ENCODE results near the gene KLHL17. TPM values are rescaled to one million over a fixed set of nuclear protein-coding genes. Genes with fewer than 3 reads are reported as not detected.

The KLHL17 gene
- total and polyA plus RNA-seq, 9 of the 15 experiments (the other 6 are each of a cell fraction or from before 2014, with no cell fraction given): 0.14 to 84.8 (median 13.0) TPM

DNA sequence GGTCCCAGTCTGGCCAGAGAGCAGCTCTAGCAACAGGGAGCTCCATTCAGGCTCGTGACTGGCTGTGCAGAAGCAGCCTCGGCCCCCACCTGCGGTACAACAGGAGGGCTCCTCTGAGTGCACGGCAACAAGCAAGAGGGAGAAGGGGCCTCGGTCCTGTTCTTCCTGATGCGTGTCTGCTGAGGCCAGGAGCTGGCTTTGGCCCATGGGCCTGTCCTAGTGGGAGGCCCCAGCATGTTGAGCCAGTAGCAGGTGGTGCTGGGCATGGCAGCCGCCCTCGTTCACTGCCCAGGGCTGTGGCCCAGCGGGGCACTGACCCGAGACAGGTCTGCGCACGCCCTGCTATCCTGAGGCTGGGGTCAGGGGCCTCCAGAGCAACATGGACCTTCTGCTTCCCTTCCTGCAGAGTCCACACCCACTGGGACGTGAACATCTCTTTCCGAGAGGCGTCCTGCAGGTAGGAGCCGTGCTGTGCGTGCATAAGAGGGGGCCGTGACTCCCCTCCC, 29.7 kb upstream of the KLHL17 start:
- intact Hi-C loops (cut with micrococcal nuclease) (no loop called here), in situ Hi-C loops (cut with MboI) (no loop called here)
- 8% methylated on average over 15 of the region's 18 CpGs for WGBS (ENCODE audit: insufficient coverage, low coverage, missing lambda C conversion rate)
- TF ChIP-seq UBTF (IDR thresholded peaks at IDR 0.05; ENCODE audit: borderline replicate concordance in 1 of 2, low read depth in 2 of 2, low read length in 2 of 2): 0 out of 4 replicates have a peak, but pooled peaks of 1 of the 2 experiments have one; percentile 24
- TF ChIP-seq MAZ (CRISPR knock-in tag; conservative IDR thresholded peaks at IDR 0.05 in 1 of 2, IDR thresholded peaks at IDR 0.05 in 1 of 2): no peak
- FAIRE-seq: no peak
- ATAC-seq: peak; percentile 18
- H4K20me1 ChIP-seq (replicated peaks; ENCODE audit: control insufficient read depth, insufficient read depth, low read length): peaks cover 39% of the 10 kb centered on the region
- peaks cover 43 to 80% of the 10 kb centered on the region in 2 experiments; a peak in 4 of 5 replicates for H3K27me3 ChIP-seq (ENCODE audit: control insufficient read depth in 2 of 2, insufficient read depth in 2 of 2, low read length in 2 of 2)
- H2AFZ ChIP-seq (ENCODE audit: low read depth, low read length): no peak overlapping the region
- peak overlapping the region in 1 of 2 experiments; percentile 31; a peak in 1 of 4 replicates for H3K9ac ChIP-seq (ENCODE audit: insufficient read depth in 1 of 2, low read depth in 2 of 2, low read length in 2 of 2)
- BruUV-seq (replicated peaks): no TSS peak
- H3K4me3 ChIP-seq: no peak overlapping the region
- CTCF ChIA-PET (ENCODE audit: low intra/inter-chr PET ratio): no interaction called here
- no peaks in the 10 kb centered on the region for H3K9me3 ChIP-seq (replicated peaks; ENCODE audit: control insufficient read depth, insufficient read depth, low read depth, low read length)
- DNase-seq (ENCODE audit: extremely low read depth in 1 of 4, low spot score in 3 of 4): no peak
- H3K36me3 ChIP-seq (ENCODE audit: control insufficient read depth, insufficient read depth, low read length): no peaks in the 10 kb centered on the region
- no peak overlapping the region for H3K4me2 ChIP-seq (ENCODE audit: insufficient read depth, low read length)
- no peaks in the 10 kb centered on the region for H3K9me1 ChIP-seq (ENCODE audit: control insufficient read depth, insufficient read depth, low read length)
- H3K79me2 ChIP-seq (ENCODE audit: control insufficient read depth, insufficient read depth, low read length): no peaks in the 10 kb centered on the region
- POLR2A ChIA-PET: interaction anchor here (0.8 to 3.1 kb wide), 3 partner anchors 8 to 11 kb away, joined by 3 to 11 read pairs (median 4); no protein-coding TSS in a partner anchor
- H3K27ac ChIP-seq (ENCODE audit: extremely low read depth, low read depth, low read length): no peak overlapping the region
- peaks cover 0 to 74% of the 10 kb centered on the region in 2 experiments; a peak in 3 of 5 replicates for H3K4me1 ChIP-seq (replicated peaks in 1 of 2; ENCODE audit: control insufficient read depth in 2 of 2, insufficient read depth in 2 of 2, low read length in 2 of 2)
